Karpas-422 (cell line): ENCODE measurements around the gene THOC5. TPM values are rescaled to one million over a fixed set of nuclear protein-coding genes. Genes with fewer than 3 reads are reported as not detected.

ENCODE experiments used
- DNase-seq: peaks from one replicate; pipeline ENCODE4 v3.0.0-alpha.2; 2015
- H2AFZ ChIP-seq: fragments of 200-600 bp; sonication (generic); 2 replicates; pipeline ENCODE4 v1.6.1; 2014; ENCODE audit warnings: antibody characterized with exemption, low read length, mixed read lengths
- H3K27ac ChIP-seq: fragments of 200-600 bp; sonication (generic); 2 replicates; pipeline ENCODE4 v1.5.1; 2014; ENCODE audit warnings: mild to moderate bottlenecking, low read length, moderate library complexity
- H3K27me3 ChIP-seq: fragments of 200-600 bp; sonication (generic); 2 replicates; pipeline ENCODE4 v1.6.1; 2014; ENCODE audit warnings: low read length, mixed read lengths
- H3K36me3 ChIP-seq: fragments of 200-600 bp; sonication (generic); 2 replicates; pipeline ENCODE4 v1.6.1; 2014; ENCODE audit warnings: low read length, mixed read lengths; ENCODE audit not compliant: insufficient read depth
- H3K4me1 ChIP-seq: fragments of 200-600 bp; sonication (generic); 2 replicates; pipeline ENCODE4 v1.6.1; 2014; ENCODE audit warnings: mild to moderate bottlenecking, low read length, mixed read lengths
- H3K4me2 ChIP-seq: fragments of 200-600 bp; sonication (generic); 2 replicates; pipeline ENCODE4 v1.6.1; 2014; ENCODE audit warnings: low read length, low read depth, mild to moderate bottlenecking; ENCODE audit not compliant: poor library complexity, severe bottlenecking
- H3K4me3 ChIP-seq: fragments of 200-600 bp; sonication (generic); 2 replicates; pipeline ENCODE4 v1.5.1; 2014; ENCODE audit warnings: mild to moderate bottlenecking, antibody characterized with exemption, low read length, mixed read lengths
- H3K79me2 ChIP-seq: fragments of 200-600 bp; sonication (generic); 2 replicates; pipeline ENCODE4 v1.6.1; 2014; ENCODE audit warnings: mild to moderate bottlenecking, low read length, mixed read lengths
- H3K9ac ChIP-seq: fragments of 200-600 bp; sonication (generic); 2 replicates; pipeline ENCODE4 v1.6.0; 2014; ENCODE audit warnings: low read length
- H3K9me2 ChIP-seq: fragments of 200-600 bp; sonication (generic), shearing (Covaris generic); replicated peaks from 2 replicates; pipeline ENCODE4 v1.6.0; 2014; ENCODE audit warnings: mild to moderate bottlenecking, low read length, moderate library complexity; ENCODE audit not compliant: insufficient read depth
- H3K9me3 ChIP-seq: fragments of 300-700, 200-600 bp; sonication (generic); 2 replicates; pipeline ENCODE4 v1.6.1; 2014; ENCODE audit warnings: low read length, mixed read lengths
- H4K20me1 ChIP-seq: fragments of 200-600 bp; sonication (generic); 2 replicates; pipeline ENCODE4 v1.6.1; 2014; ENCODE audit warnings: mild to moderate bottlenecking, antibody characterized with exemption, low read length, low read depth; ENCODE audit not compliant: insufficient read depth
- total RNA-seq: library from RNA; depleted of rRNA; stranded (reverse); fragments of >200 nt; shearing (Covaris generic); gene quantifications from 2 replicates; pipeline ENCODE4 v1.2.3, GENCODE V29; 2014; ENCODE audit warnings: low replicate concordance

The THOC5 gene
- total RNA-seq, 1 experiment from 2014 or later: 54.0 TPM

DNA sequence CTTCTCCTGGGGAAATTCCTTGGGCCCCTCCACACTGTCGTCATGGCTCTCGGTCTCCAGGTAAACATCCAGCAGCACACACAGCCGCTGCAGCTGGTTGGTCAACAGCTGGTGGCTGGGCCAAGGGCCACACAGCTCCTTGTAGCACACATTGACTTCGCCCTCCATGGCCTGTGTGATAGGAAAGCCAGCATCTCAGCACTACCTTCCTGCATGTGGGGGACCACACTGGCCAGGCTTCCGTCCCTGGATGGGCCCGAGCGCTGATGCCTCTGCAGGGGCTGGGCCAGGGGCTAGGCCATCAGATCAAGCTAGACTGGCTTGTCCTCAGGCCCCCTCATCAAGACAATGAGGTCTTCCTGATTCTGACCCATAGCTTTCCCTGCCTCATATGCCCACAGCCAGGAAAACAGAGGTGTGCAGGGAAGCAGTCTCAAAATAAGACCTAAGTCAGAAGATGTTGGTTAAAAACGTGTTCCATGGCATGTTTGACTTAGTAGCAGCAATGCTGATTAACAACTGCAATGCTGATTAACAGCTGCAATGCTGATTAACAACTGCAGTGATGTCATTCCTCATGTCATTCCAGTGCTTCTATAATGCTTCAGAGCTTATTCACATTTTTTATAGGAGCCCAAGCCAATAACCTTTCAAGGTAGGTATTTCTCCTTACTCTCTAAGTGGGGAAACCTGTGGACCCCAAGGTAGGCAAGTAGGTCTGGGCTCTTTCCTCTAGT is 42.3 kb downstream of the THOC5 start:
- Histone ChIP-seq H3K4me2 (no peak overlapping the region), H3K9me2 (no peaks in the 10 kb centered on the region), H3K27me3 (no peaks in the 10 kb centered on the region), H3K27ac (no peak overlapping the region), H3K36me3 (peaks cover 36% of the 10 kb centered on the region; the same call in 1 of the 2 replicates), H3K9me3 (no peaks in the 10 kb centered on the region), H4K20me1 (peaks cover 2% of the 10 kb centered on the region; the same call in 1 of the 2 replicates), H2AFZ (no peak overlapping the region), H3K4me1 (peaks cover 12% of the 10 kb centered on the region), H3K4me3 (no peak overlapping the region), H3K9ac (no peak overlapping the region), H3K79me2 (no peaks in the 10 kb centered on the region)
- DNase-seq: no peak

- Histone ChIP-seq H3K27me3 (no peaks in the 10 kb centered on the region), H3K36me3 (peaks cover 31% of the 10 kb centered on the region; the same call in 1 of the 2 replicates), H2AFZ (no peak overlapping the region), H3K9me2 (no peaks in the 10 kb centered on the region), H3K4me3 (no peak overlapping the region), H3K9ac (no peak overlapping the region), H3K4me2 (no peak overlapping the region), H3K79me2 (no peaks in the 10 kb centered on the region), H3K27ac (no peak overlapping the region), H3K9me3 (no peaks in the 10 kb centered on the region), H3K4me1 (peaks cover 4% of the 10 kb centered on the region), H4K20me1 (no peaks in the 10 kb centered on the region)
- DNase-seq: no peak
Measured at GRCh38 chr22:29510542-29510941, 43.0 kb downstream of the THOC5 start.

DNA sequence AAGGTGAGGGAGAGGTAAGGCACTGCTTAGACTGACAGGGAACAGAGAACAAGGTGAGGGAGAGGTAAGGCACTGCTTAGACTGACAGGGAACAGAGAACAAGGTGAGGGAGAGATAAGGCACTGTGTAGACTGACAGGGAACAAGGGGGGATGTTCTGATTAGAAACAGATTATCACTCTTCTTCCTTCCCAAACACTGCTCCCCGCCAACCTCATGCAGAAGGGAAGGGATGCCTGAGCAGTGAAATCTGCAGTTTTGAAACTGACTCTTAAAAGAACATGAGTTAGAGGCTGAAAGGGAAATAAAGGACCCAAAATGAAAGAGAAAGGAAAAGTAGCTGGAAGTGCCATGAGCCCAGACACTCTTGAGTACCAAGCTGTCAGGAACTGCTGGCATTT is 43.7 kb downstream of the THOC5 start:
- H4K20me1 ChIP-seq: no peaks in the 10 kb centered on the region
- peaks cover 28% of the 10 kb centered on the region; the same call in 1 of the 2 replicates for H3K36me3 ChIP-seq
- no peak overlapping the region for H3K4me2 ChIP-seq
- H3K4me1 ChIP-seq: no peaks in the 10 kb centered on the region
- no peaks in the 10 kb centered on the region for H3K9me2 ChIP-seq
- DNase-seq: no peak
- no peaks in the 10 kb centered on the region for H3K79me2 ChIP-seq
- H3K9me3 ChIP-seq: no peaks in the 10 kb centered on the region
- no peak overlapping the region for H3K9ac ChIP-seq
- no peak overlapping the region for H2AFZ ChIP-seq
- H3K27me3 ChIP-seq: no peaks in the 10 kb centered on the region
- H3K27ac ChIP-seq: no peak overlapping the region
- H3K4me3 ChIP-seq: no peak overlapping the region

DNA sequence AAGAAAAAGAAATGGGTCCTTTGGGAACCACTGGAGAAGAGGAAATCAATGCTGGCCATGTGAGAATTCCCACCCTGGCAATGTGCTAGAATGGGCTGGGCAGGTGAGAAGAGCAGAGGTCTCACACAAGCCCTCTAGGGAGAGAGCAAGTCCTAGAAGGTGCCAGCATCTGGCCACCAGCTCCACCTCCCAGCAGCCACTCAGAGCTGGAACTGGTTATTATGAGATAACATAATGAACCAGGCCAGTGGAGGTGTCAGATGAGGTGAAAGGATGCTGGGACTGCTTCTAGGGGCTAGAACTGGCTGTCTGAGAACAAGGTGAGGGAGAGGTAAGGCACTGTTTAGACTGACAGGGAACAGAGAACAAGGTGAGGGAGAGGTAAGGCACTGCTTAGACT is 44.3 kb downstream of the THOC5 start:
- Histone ChIP-seq H3K36me3 (peaks cover 28% of the 10 kb centered on the region; the same call in 1 of the 2 replicates), H3K27ac (no peak overlapping the region)
- no peak for DNase-seq

DNA sequence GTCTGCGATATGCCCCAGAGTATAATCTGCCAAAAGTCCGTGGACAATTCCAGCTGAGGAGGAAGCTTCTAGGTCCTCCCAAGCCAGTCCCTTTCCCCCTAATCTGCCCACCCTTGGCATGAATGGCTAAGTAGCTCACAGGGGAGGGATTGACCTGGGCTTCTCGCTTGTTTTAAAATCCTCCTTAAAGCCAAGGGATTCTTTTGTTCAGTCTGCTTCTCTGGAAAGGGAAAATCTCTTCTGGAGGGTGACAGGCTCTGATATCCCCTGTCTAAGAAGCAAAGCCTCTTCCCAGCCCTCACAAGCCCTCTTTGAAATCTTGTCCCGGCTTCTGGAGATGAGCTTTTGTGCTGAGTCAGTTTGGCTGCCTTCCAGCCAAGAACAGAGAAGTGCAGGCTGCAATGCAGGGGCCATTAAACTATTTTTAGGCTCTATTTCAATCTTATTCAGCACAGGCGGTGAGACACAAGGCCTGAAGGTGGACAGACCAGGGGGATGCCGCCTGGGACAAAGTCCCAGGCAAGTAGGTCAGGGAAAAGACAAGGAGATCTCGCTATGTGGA is 49.7 kb downstream of the THOC5 start:
- peaks cover 14% of the 10 kb centered on the region; the same call in 1 of the 2 replicates for H3K36me3 ChIP-seq
- H3K4me1 ChIP-seq: no peaks in the 10 kb centered on the region
- no peaks in the 10 kb centered on the region for H3K9me3 ChIP-seq
- no peaks in the 10 kb centered on the region for H4K20me1 ChIP-seq
- H3K4me3 ChIP-seq: no peak overlapping the region
- no peak overlapping the region for H2AFZ ChIP-seq
- H3K9me2 ChIP-seq: no peaks in the 10 kb centered on the region
- H3K27me3 ChIP-seq: no peaks in the 10 kb centered on the region
- no peak for DNase-seq
- no peak overlapping the region for H3K27ac ChIP-seq
- no peak overlapping the region for H3K9ac ChIP-seq
- no peaks in the 10 kb centered on the region for H3K79me2 ChIP-seq
- H3K4me2 ChIP-seq: no peak overlapping the region

More for the DNA sequence above, 44.3 kb downstream of the THOC5 start:
- H3K27me3 ChIP-seq: no peaks in the 10 kb centered on the region
- no peak overlapping the region for H2AFZ ChIP-seq
- no peaks in the 10 kb centered on the region for H4K20me1 ChIP-seq
- H3K4me3 ChIP-seq: no peak overlapping the region
- no peaks in the 10 kb centered on the region for H3K4me1 ChIP-seq
- H3K4me2 ChIP-seq: no peak overlapping the region
- H3K9me3 ChIP-seq: no peaks in the 10 kb centered on the region
- H3K79me2 ChIP-seq: no peaks in the 10 kb centered on the region
- no peak overlapping the region for H3K9ac ChIP-seq
- no peaks in the 10 kb centered on the region for H3K9me2 ChIP-seq

GRCh38 chr22:29499852-29500251 is 53.7 kb downstream of the THOC5 start:
- H3K9me2 ChIP-seq: no peaks in the 10 kb centered on the region
- no peak overlapping the region for H3K27ac ChIP-seq
- no peak overlapping the region for H3K4me2 ChIP-seq
- no peaks in the 10 kb centered on the region for H3K79me2 ChIP-seq
- no peak overlapping the region for H3K4me3 ChIP-seq
- 0 out of 2 replicates have a peak, but pooled peaks cover 2% of the 10 kb centered on the region for H4K20me1 ChIP-seq
- no peaks in the 10 kb centered on the region for H3K4me1 ChIP-seq
- no peak overlapping the region for H3K9ac ChIP-seq
- H3K9me3 ChIP-seq: peaks cover 3% of the 10 kb centered on the region
- H3K36me3 ChIP-seq: no peaks in the 10 kb centered on the region
- no peak overlapping the region for H2AFZ ChIP-seq
- no peak for DNase-seq
- no peaks in the 10 kb centered on the region for H3K27me3 ChIP-seq

DNA sequence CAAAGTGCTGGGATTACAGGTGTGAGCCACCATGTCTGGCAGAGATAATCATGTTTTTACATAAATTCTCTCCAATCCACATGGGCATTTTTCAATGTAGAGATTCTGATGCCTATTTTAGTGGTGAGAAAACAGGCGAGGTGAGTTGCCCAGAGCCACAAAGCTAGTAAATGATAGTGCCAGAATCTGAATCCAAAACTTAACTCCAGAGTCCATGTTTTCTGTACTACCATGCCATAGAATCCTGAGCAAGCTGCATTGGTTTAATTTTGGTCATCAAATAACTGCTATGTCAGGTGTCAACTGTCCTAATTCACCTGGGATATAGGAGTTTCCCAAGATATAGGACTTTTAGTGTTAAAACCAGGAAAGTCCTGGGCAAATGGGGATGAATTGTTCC is 59.9 kb downstream of the THOC5 start:
- Histone ChIP-seq H4K20me1 (peaks cover 14% of the 10 kb centered on the region; the same call in 1 of the 2 replicates), H3K79me2 (no peaks in the 10 kb centered on the region), H3K9me3 (peaks cover 8% of the 10 kb centered on the region), H3K36me3 (no peaks in the 10 kb centered on the region), H3K27me3 (peaks cover 2% of the 10 kb centered on the region; the same call in 1 of the 2 replicates), H3K4me1 (peaks cover 14% of the 10 kb centered on the region), H3K4me3 (no peak overlapping the region), H3K9me2 (no peaks in the 10 kb centered on the region), H3K27ac (no peak overlapping the region), H3K4me2 (no peak overlapping the region), H3K9ac (no peak overlapping the region), H2AFZ (no peak overlapping the region)
- no peak for DNase-seq

GRCh38 chr22:29491012-29491411 is 62.5 kb downstream of the THOC5 start:
- Histone ChIP-seq H3K27me3 (peaks cover 5% of the 10 kb centered on the region; the same call in 1 of the 2 replicates), H3K9me2 (no peaks in the 10 kb centered on the region), H3K4me1 (peaks cover 18% of the 10 kb centered on the region), H3K9me3 (peaks cover 8% of the 10 kb centered on the region), H3K4me2 (no peak overlapping the region), H4K20me1 (peaks cover 24% of the 10 kb centered on the region; the same call in 1 of the 2 replicates), H3K27ac (no peak overlapping the region), H3K4me3 (no peak overlapping the region), H2AFZ (no peak overlapping the region), H3K9ac (no peak overlapping the region), H3K36me3 (no peaks in the 10 kb centered on the region), H3K79me2 (no peaks in the 10 kb centered on the region)
- DNase-seq: no peak
